ENCODE results near the gene FAM89B. TPM values are rescaled to one million over a fixed set of nuclear protein-coding genes. Genes with fewer than 3 reads are reported as not detected.

Gene FAM89B
- total and polyA plus RNA-seq, 4 donors = 20.6 to 53.5 (median 44.4) TPM

GRCh38 chr11:65536412-65537295 lies 35.7 kb upstream of the FAM89B start:
- Histone ChIP-seq H3K9ac (ENCODE audit: insufficient read depth in 1 of 2, low read length in 2 of 2) (no peak overlapping the region), H3K36me3 (ENCODE audit: control insufficient read depth in 4 of 4, insufficient read depth in 4 of 4, low read length in 4 of 4) (peaks cover 3 to 57% (median 16%) of the 10 kb centered on the region in 4 donors), H3K4me3 (no peak overlapping the region), H3K27ac (ENCODE audit: low read depth in 1 of 2, low read length in 1 of 2) (no peak overlapping the region), H3K27me3 (ENCODE audit: control insufficient read depth in 3 of 3, insufficient read depth in 3 of 3, low read length in 2 of 3) (no peaks in the 10 kb centered on the region), H3K9me3 (ENCODE audit: control insufficient read depth in 4 of 4, insufficient read depth in 3 of 4, low read length in 3 of 4) (no peaks in the 10 kb centered on the region), H3K4me1 (ENCODE audit: control insufficient read depth in 5 of 5, insufficient read depth in 5 of 5, low read length in 5 of 5) (peaks cover 0 to 14% (median 9%) of the 10 kb centered on the region in 5 donors)
- DNase-seq (no peak), ATAC-seq (ENCODE audit: insufficient read depth, low FRiP score) (no peak)
- 90 to 91% methylated on average over 12 of the region's 12 CpGs for WGBS, 2 donors
- TF ChIP-seq CTCF (IDR thresholded peaks at IDR 0.05; ENCODE audit: control extremely low read depth, extremely low read depth) = no peak

- Histone ChIP-seq H3K9me3 (ENCODE audit: control insufficient read depth in 4 of 4, insufficient read depth in 3 of 4, low read length in 3 of 4) (no peaks in the 10 kb centered on the region), H3K27ac (ENCODE audit: low read depth in 1 of 2, low read length in 1 of 2) (no peak overlapping the region), H3K9ac (ENCODE audit: insufficient read depth in 1 of 2, low read length in 2 of 2) (no peak overlapping the region), H3K4me1 (ENCODE audit: control insufficient read depth in 5 of 5, insufficient read depth in 5 of 5, low read length in 5 of 5) (peaks cover 0 to 15% (median 9%) of the 10 kb centered on the region in 5 donors), H3K36me3 (ENCODE audit: control insufficient read depth in 4 of 4, insufficient read depth in 4 of 4, low read length in 4 of 4) (peaks cover 3 to 54% (median 15%) of the 10 kb centered on the region in 4 donors), H3K4me3 (no peak overlapping the region), H3K27me3 (ENCODE audit: control insufficient read depth in 3 of 3, insufficient read depth in 3 of 3, low read length in 2 of 3) (no peaks in the 10 kb centered on the region)
- DNase-seq (no peak), ATAC-seq (ENCODE audit: insufficient read depth, low FRiP score) (no peak)
- no peak for TF ChIP-seq CTCF (IDR thresholded peaks at IDR 0.05; ENCODE audit: control extremely low read depth, extremely low read depth)
- 91 to 96% methylated on average over 2 of the region's 2 CpGs for WGBS, 2 donors
These were observed 35.1 kb upstream of the FAM89B start for GRCh38 chr11:65537296-65537597.

GRCh38 chr11:65537620-65538231 lies 34.6 kb upstream of the FAM89B start:
- DNase-seq = no peak
- H3K9me3 ChIP-seq (ENCODE audit: control insufficient read depth in 4 of 4, insufficient read depth in 3 of 4, low read length in 3 of 4) = no peaks in the 10 kb centered on the region
- ATAC-seq (ENCODE audit: insufficient read depth, low FRiP score) = no peak
- no peak for TF ChIP-seq CTCF (IDR thresholded peaks at IDR 0.05; ENCODE audit: control extremely low read depth, extremely low read depth)
- H3K4me3 ChIP-seq = no peak overlapping the region
- no peak overlapping the region for H3K27ac ChIP-seq (ENCODE audit: low read depth in 1 of 2, low read length in 1 of 2)
- H3K27me3 ChIP-seq (ENCODE audit: control insufficient read depth in 3 of 3, insufficient read depth in 3 of 3, low read length in 2 of 3) = no peaks in the 10 kb centered on the region
- peaks cover 3 to 50% (median 15%) of the 10 kb centered on the region in 4 donors for H3K36me3 ChIP-seq (ENCODE audit: control insufficient read depth in 4 of 4, insufficient read depth in 4 of 4, low read length in 4 of 4)
- H3K4me1 ChIP-seq (ENCODE audit: control insufficient read depth in 5 of 5, insufficient read depth in 5 of 5, low read length in 5 of 5) = peaks cover 0 to 15% (median 12%) of the 10 kb centered on the region in 5 donors
- 87 to 88% methylated on average over 18 of the region's 18 CpGs for WGBS, 2 donors
- H3K9ac ChIP-seq (ENCODE audit: insufficient read depth in 1 of 2, low read length in 2 of 2) = no peak overlapping the region

All from lung (tissue), 12 donors.